Dedifferentiated amniotic fluid mesenchymal stem cell (primary cell): Measurements from ENCODE around the gene MTF2.
A peak's percentile ranks its signal among the peaks of the same experiment; 100 is the strongest.
"Not testable (repeated sequence)": the region's sequence is repeated elsewhere in the genome, so short reads cannot be mapped to it uniquely, and the experiment has no call there.

Experiments
- DNase-seq: peaks from one replicate; pipeline ENCODE4 v3.0.0-alpha.2; 2016; ENCODE audit errors: extremely low spot score

Gene MTF2

GRCh38 chr1:93078986-93079654, at the start of gene MTF2:
TSS of gene MTF2 (plus strand) at chr1:93079283. CDS start at chr1:93079527, 244 bp downstream.
- DNase-seq, result peak; percentile 94

GRCh38 chr1:93029317-93029716, 49.8 kb upstream of the MTF2 start:
- no peak for DNase-seq

GRCh38 chr1:93030191-93030590, 48.9 kb upstream of the MTF2 start:
- DNase-seq, result not testable (repeated sequence)

- no peak for DNase-seq
These were observed 47.4 kb upstream of the MTF2 start for GRCh38 chr1:93031711-93032110.

- DNase-seq, result no peak
These were observed 46.1 kb upstream of the MTF2 start for GRCh38 chr1:93033029-93033428.

GRCh38 chr1:93033785-93034184, 45.3 kb upstream of the MTF2 start:
- no peak for DNase-seq

GRCh38 chr1:93034397-93034796, 44.7 kb upstream of the MTF2 start:
- DNase-seq, result no peak

- DNase-seq, result no peak
These were observed 42.4 kb upstream of the MTF2 start for GRCh38 chr1:93036672-93037071.

GRCh38 chr1:93042187-93043056, 36.7 kb upstream of the MTF2 start:
- DNase-seq, result no peak

GRCh38 chr1:93043057-93043557, 36.0 kb upstream of the MTF2 start:
- no peak for DNase-seq

- DNase-seq, result no peak
These were observed 31.5 kb upstream of the MTF2 start for GRCh38 chr1:93047618-93048017.

- DNase-seq, result no peak
These were observed 27.1 kb upstream of the MTF2 start for GRCh38 chr1:93051961-93052360.

GRCh38 chr1:93056214-93056613, 22.9 kb upstream of the MTF2 start:
- DNase-seq, result no peak

- no peak for DNase-seq
These were observed 22.4 kb upstream of the MTF2 start for GRCh38 chr1:93056649-93057048.

- DNase-seq, result no peak
These were observed 16.9 kb upstream of the MTF2 start for GRCh38 chr1:93061895-93062792.

- DNase-seq, result no peak
These were observed 2.8 kb upstream of the MTF2 start for GRCh38 chr1:93076268-93076667.

- no peak for DNase-seq
These were observed 880 bp upstream of the MTF2 start for GRCh38 chr1:93078203-93078602.

- no peak for DNase-seq
These were observed 471 bp upstream of the MTF2 start for GRCh38 chr1:93078638-93078985.

GRCh38 chr1:93079685-93080141, 630 bp downstream of the MTF2 start:
- DNase-seq, result no peak

GRCh38 chr1:93080179-93080823, 1.2 kb downstream of the MTF2 start:
- DNase-seq, result peak; percentile 58

GRCh38 chr1:93081716-93082115, 2.6 kb downstream of the MTF2 start:
- DNase-seq, result peak; percentile 84
